A673 (cell line): ENCODE measurements around the gene ROBO3.

Experiments
- CTCF ChIP-seq: fragments of 300-800, 200-600 bp; sonication (generic); conservative IDR thresholded peaks from 2 replicates; pipeline ENCODE4 v1.5.1; 2017; ENCODE audit warnings: low read depth, mild to moderate bottlenecking, antibody characterized with exemption, low read length, moderate library complexity, mixed read lengths
- EZH2 ChIP-seq: fragments of 200-600 bp; sonication (generic); IDR thresholded peaks from 2 replicates; pipeline ENCODE4 v1.6.1; 2017; ENCODE audit warnings: borderline replicate concordance, low read depth, mild to moderate bottlenecking, mixed read lengths, antibody characterized with exemption, low read length; ENCODE audit not compliant: poor library complexity, severe bottlenecking

- no peak for TF ChIP-seq EZH2
- no peak for TF ChIP-seq CTCF
These were observed 6.1 kb upstream of the ROBO3 start for GRCh38 chr11:124859171-124859570.
